H9 (cell line): ENCODE results near the gene WDR48. TPM values are rescaled to one million over a fixed set of nuclear protein-coding genes. Genes with fewer than 3 reads are reported as not detected.
A peak's percentile ranks its signal among the peaks of the same experiment; 100 is the strongest.

ENCODE experiments used
- DNase-seq: peaks from one replicate; pipeline ENCODE4 v3.0.0-alpha.2; 2017
- H2AFZ ChIP-seq: one replicate; pipeline ENCODE4 v1.6.1; 2013; ENCODE audit warnings: mild to moderate bottlenecking, low read length, control low read depth, moderate library complexity
- H2AK5ac ChIP-seq: 2 replicates; pipeline ENCODE4 v1.6.1; 2013; ENCODE audit warnings: low read length, control low read depth, mixed read lengths; ENCODE audit not compliant: insufficient read length
- H2BK120ac ChIP-seq: one replicate; pipeline ENCODE4 v1.6.1; 2013; ENCODE audit warnings: low read depth, mild to moderate bottlenecking, low read length, control low read depth, inconsistent platforms; ENCODE audit not compliant: poor library complexity, severe bottlenecking
- H2BK12ac ChIP-seq: 2 replicates; pipeline ENCODE4 v1.6.1; 2013; ENCODE audit warnings: low read length, control low read depth, mixed read lengths, low read depth; ENCODE audit not compliant: insufficient read length
- H2BK15ac ChIP-seq: 2 replicates; pipeline ENCODE4 v1.6.1; 2013; ENCODE audit warnings: low read depth, low read length, control low read depth
- H2BK20ac ChIP-seq: one replicate; pipeline ENCODE4 v1.6.1; 2013; ENCODE audit warnings: low read depth, mild to moderate bottlenecking, low read length, control low read depth, inconsistent platforms; ENCODE audit not compliant: poor library complexity, severe bottlenecking
- H2BK5ac ChIP-seq: 2 replicates; pipeline ENCODE4 v1.6.1; 2013; ENCODE audit warnings: low read length, control low read depth, mixed read lengths; ENCODE audit not compliant: insufficient read length
- H3K14ac ChIP-seq: 2 replicates; pipeline ENCODE4 v1.6.1; 2013; ENCODE audit warnings: low read length, control low read depth; ENCODE audit not compliant: insufficient read depth
- H3K18ac ChIP-seq: 2 replicates; pipeline ENCODE4 v1.6.1; 2013; ENCODE audit warnings: low read depth, mild to moderate bottlenecking, mixed read lengths, low read length, control low read depth; ENCODE audit not compliant: insufficient read length
- H3K23ac ChIP-seq: 2 replicates; pipeline ENCODE4 v1.6.1; 2013; ENCODE audit warnings: low read length, control low read depth, mixed read lengths, low read depth; ENCODE audit not compliant: insufficient read length
- H3K23me2 ChIP-seq: 2 replicates; pipeline ENCODE4 v1.6.1; 2013; ENCODE audit warnings: low read depth, mild to moderate bottlenecking, mixed read lengths, low read length, control low read depth; ENCODE audit not compliant: insufficient read length, poor library complexity, severe bottlenecking
- H3K27ac ChIP-seq: 2 replicates; pipeline ENCODE4 v1.5.1; 2013; ENCODE audit warnings: low read length, control low read depth, mixed read lengths, low read depth; ENCODE audit not compliant: insufficient read length
- H3K27me3 ChIP-seq: 2 replicates; pipeline ENCODE4 v1.6.1; 2013; ENCODE audit warnings: low read length, control low read depth, inconsistent platforms; ENCODE audit not compliant: insufficient read depth
- H3K4ac ChIP-seq: 2 replicates; pipeline ENCODE4 v1.6.1; 2013; ENCODE audit warnings: low read depth, mild to moderate bottlenecking, control low read depth, inconsistent platforms, low read length, moderate library complexity
- H3K4me1 ChIP-seq: 2 replicates; pipeline ENCODE4 v1.6.1; 2013; ENCODE audit warnings: low read length, control low read depth, inconsistent platforms; ENCODE audit not compliant: insufficient read depth
- H3K4me2 ChIP-seq: 2 replicates; pipeline ENCODE4 v1.6.1; 2013; ENCODE audit warnings: low read length, control low read depth, mixed read lengths; ENCODE audit not compliant: insufficient read length, insufficient read depth
- H3K56ac ChIP-seq: 2 replicates; pipeline ENCODE4 v1.6.1; 2013; ENCODE audit warnings: low read depth, mild to moderate bottlenecking, mixed read lengths, low read length, control low read depth; ENCODE audit not compliant: insufficient read length
- H3K79me1 ChIP-seq: 2 replicates; pipeline ENCODE4 v1.6.1; 2013; ENCODE audit warnings: low read depth, mild to moderate bottlenecking, moderate library complexity, low read length, control low read depth, inconsistent platforms; ENCODE audit not compliant: insufficient read depth, poor library complexity, severe bottlenecking
- H3K79me2 ChIP-seq: 2 replicates; pipeline ENCODE4 v1.6.1; 2013; ENCODE audit warnings: low read length, control low read depth, inconsistent platforms; ENCODE audit not compliant: insufficient read depth
- H3K9ac ChIP-seq: 2 replicates; pipeline ENCODE4 v1.6.1; 2013; ENCODE audit warnings: low read length, control low read depth, mixed read lengths; ENCODE audit not compliant: insufficient read length; ENCODE audit errors: extremely low read depth
- H3K9me3 ChIP-seq: one replicate; pipeline ENCODE4 v1.6.1; 2013; ENCODE audit warnings: low read depth, low read length, inconsistent platforms; ENCODE audit not compliant: control insufficient read depth
- H3T11ph ChIP-seq: one replicate; pipeline ENCODE4 v1.6.1; 2013; ENCODE audit warnings: mild to moderate bottlenecking, low read length, control low read depth, inconsistent platforms
- H4K20me1 ChIP-seq: one replicate; pipeline ENCODE4 v1.6.1; 2013; ENCODE audit not compliant: control insufficient read depth, insufficient read length, insufficient read depth
- H4K5ac ChIP-seq: 2 replicates; pipeline ENCODE4 v1.6.1; 2013; ENCODE audit warnings: low read depth, mild to moderate bottlenecking, mixed read lengths, low read length, control low read depth; ENCODE audit not compliant: insufficient read length
- H4K8ac ChIP-seq: replicated peaks from 2 replicates; pipeline ENCODE4 v1.6.1; 2013; ENCODE audit warnings: low read length, control low read depth, mixed read lengths, low read depth; ENCODE audit not compliant: insufficient read length
- H4K91ac ChIP-seq: 2 replicates; pipeline ENCODE4 v1.6.1; 2013; ENCODE audit warnings: low read depth, mild to moderate bottlenecking, moderate library complexity, mixed read lengths, low read length, control low read depth; ENCODE audit not compliant: insufficient read length
- H3K27ac Mint-ChIP-seq, 3 experiments: 2 replicates in 2 of 3; 3 replicates in 1 of 3; pipeline ENCODE4 v1.8.0; 2020 to 2021; ENCODE audit warnings: mixed read lengths in 3 of 3, mild to moderate bottlenecking in 1 of 3, moderate library complexity in 1 of 3
- H3K27me3 Mint-ChIP-seq: 2 replicates; pipeline ENCODE4 v1.8.0; 2021; ENCODE audit warnings: low read depth, mild to moderate bottlenecking, moderate library complexity, mixed read lengths
- H3K36me3 Mint-ChIP-seq, 3 experiments: 2 replicates in 2 of 3; 3 replicates in 1 of 3; pipeline ENCODE4 v1.8.0; 2020 to 2021; ENCODE audit warnings: low read depth in 3 of 3, mixed read lengths in 3 of 3; ENCODE audit not compliant: insufficient read depth in 1 of 3
- H3K4me1 Mint-ChIP-seq, 2 experiments: 2 replicates each; pipeline ENCODE4 v1.8.0; 2020; ENCODE audit warnings: mixed read lengths in 2 of 2
- H3K4me3 Mint-ChIP-seq, 2 experiments: 2 replicates in 1 of 2; 3 replicates in 1 of 2; pipeline ENCODE4 v1.8.0; 2020 to 2021; ENCODE audit warnings: mild to moderate bottlenecking in 2 of 2, mixed read lengths in 2 of 2, moderate library complexity in 1 of 2
- H3K9me3 Mint-ChIP-seq, 2 experiments: 2 replicates in 1 of 2; 3 replicates in 1 of 2; pipeline ENCODE4 v1.8.0; 2020; ENCODE audit warnings: mild to moderate bottlenecking in 2 of 2, mixed read lengths in 2 of 2, moderate library complexity in 1 of 2
- WGBS: extraction: QIAGEN DNeasy Blood & Tissue Kit; methylation state at CpG from one replicate; pipeline ENCODE4 v1.1.7; 2013; ENCODE audit warnings: missing lambda C conversion rate, low lambda C conversion rate, mixed read lengths; ENCODE audit not compliant: insufficient read length; ENCODE audit errors: extremely low coverage; 5-methylcytosine and 5-hydroxymethylcytosine counted together
- total RNA-seq: library from RNA; stranded (reverse); gene quantifications from 2 replicates; pipeline ENCODE4 v1.2.1, GENCODE V29; 2021
- TF ChIP-seq, protein P1 (sequence below): fragments of 200-600 bp; sonication (generic); conservative IDR thresholded peaks from 3 replicates; pipeline ENCODE4 v1.8.0; 2021; ENCODE audit warnings: antibody characterized with exemption, mild to moderate bottlenecking

WDR48 gene
- total RNA-seq, 1 experiment from 2014 or later = 52.7 TPM

DNA sequence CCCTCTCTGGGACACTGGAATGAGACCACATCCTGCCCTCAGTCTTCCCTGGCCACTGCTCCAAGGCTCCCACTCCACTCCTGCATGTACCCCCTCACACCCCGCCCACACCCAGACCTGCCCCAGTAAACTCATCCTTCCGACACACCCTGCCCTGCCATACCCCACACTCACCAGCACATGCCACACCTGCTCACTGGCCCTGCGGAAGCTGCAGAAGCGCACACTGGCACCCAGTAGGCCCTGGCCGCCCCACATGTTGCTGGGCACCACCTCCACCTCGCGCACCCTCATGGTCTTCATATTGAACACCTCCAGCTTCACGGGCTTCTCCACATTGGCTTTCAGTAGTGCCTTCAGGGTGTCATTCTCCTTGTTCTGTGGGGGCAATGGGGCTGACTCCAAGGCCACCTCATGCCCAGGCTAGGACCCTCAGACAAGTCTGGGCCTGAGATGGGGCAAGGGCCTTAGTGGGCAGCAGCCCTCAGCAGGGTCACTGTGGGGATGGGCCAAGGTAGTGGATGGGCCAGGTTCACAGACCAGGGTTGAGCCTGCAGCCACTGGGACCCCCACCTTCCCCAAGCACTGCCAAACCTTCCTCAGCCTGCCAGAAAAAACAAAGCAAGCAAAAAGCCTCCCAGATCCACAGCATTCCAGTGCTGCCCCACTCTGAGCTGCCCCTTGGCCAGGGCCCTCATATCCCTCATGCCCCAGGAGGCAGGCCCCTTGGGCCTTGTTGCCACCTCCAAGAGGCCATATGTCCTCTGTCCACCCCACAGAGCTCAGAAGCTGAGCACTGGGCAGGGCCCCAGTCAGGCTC lies 50.9 kb downstream of the WDR48 start:
- H3K23ac ChIP-seq = no peak overlapping the region
- H3K18ac ChIP-seq = no peak overlapping the region
- no peaks in the 10 kb centered on the region for H4K20me1 ChIP-seq
- no peaks in the 10 kb centered on the region for H3K27me3 ChIP-seq
- Mint-ChIP-seq H3K9me3 (no peaks in the 10 kb centered on the region), H3K27ac (peak overlapping the region in 1 of 3 experiments; percentile 73; a peak in 1 of 7 replicates), H3K4me1 (peaks cover 10 to 14% of the 10 kb centered on the region in 2 experiments), H3K4me3 (no peak overlapping the region), H3K27me3 (peaks cover 11% of the 10 kb centered on the region), H3K36me3 (peaks cover 2 to 12% (median 5%) of the 10 kb centered on the region in 3 experiments; a peak in 6 of 7 replicates)
- no peak overlapping the region for H3K9ac ChIP-seq
- H3K27ac ChIP-seq = no peak overlapping the region
- no peak overlapping the region for H2BK20ac ChIP-seq
- no peak overlapping the region for H2BK15ac ChIP-seq
- no peak overlapping the region for H4K8ac ChIP-seq
- H3K56ac ChIP-seq = no peak overlapping the region
- H3K9me3 ChIP-seq = no peaks in the 10 kb centered on the region
- TF ChIP-seq, protein P1, sequence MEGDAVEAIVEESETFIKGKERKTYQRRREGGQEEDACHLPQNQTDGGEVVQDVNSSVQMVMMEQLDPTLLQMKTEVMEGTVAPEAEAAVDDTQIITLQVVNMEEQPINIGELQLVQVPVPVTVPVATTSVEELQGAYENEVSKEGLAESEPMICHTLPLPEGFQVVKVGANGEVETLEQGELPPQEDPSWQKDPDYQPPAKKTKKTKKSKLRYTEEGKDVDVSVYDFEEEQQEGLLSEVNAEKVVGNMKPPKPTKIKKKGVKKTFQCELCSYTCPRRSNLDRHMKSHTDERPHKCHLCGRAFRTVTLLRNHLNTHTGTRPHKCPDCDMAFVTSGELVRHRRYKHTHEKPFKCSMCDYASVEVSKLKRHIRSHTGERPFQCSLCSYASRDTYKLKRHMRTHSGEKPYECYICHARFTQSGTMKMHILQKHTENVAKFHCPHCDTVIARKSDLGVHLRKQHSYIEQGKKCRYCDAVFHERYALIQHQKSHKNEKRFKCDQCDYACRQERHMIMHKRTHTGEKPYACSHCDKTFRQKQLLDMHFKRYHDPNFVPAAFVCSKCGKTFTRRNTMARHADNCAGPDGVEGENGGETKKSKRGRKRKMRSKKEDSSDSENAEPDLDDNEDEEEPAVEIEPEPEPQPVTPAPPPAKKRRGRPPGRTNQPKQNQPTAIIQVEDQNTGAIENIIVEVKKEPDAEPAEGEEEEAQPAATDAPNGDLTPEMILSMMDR = no peak
- no peaks in the 10 kb centered on the region for H3K79me1 ChIP-seq
- no peak overlapping the region for H3T11ph ChIP-seq
- H2BK12ac ChIP-seq = no peak overlapping the region
- H3K23me2 ChIP-seq = peaks cover 10% of the 10 kb centered on the region
- H2AFZ ChIP-seq = no peak overlapping the region
- H2BK5ac ChIP-seq = no peak overlapping the region
- no peak overlapping the region for H3K4me2 ChIP-seq
- no peak for DNase-seq
- no peak overlapping the region for H2AK5ac ChIP-seq
- H3K79me2 ChIP-seq = no peaks in the 10 kb centered on the region; the same call in 1 of the 2 replicates
- no peak overlapping the region for H3K14ac ChIP-seq
- no peak overlapping the region for H2BK120ac ChIP-seq
- H4K91ac ChIP-seq = no peak overlapping the region
- H3K4ac ChIP-seq = no peak overlapping the region
- no CpG with 5 or more reads among the region's 8 CpGs for WGBS
- H3K4me1 ChIP-seq = no peaks in the 10 kb centered on the region
- H4K5ac ChIP-seq = no peak overlapping the region
